H1 (cell line): ENCODE results near the gene ALG6. TPM values are rescaled to one million over a fixed set of nuclear protein-coding genes. Genes with fewer than 3 reads are reported as not detected.

Source experiments
- CHD1 ChIP-seq: IDR thresholded peaks from 2 replicates; pipeline ENCODE4 v1.6.1; 2012; ENCODE audit warnings: low read depth, low read length, improper control_type of control experiment
- CHD2 ChIP-seq: IDR thresholded peaks from 2 replicates; pipeline ENCODE4 v1.6.1; 2012; ENCODE audit warnings: low read length, improper control_type of control experiment
- EGR1 ChIP-seq: IDR thresholded peaks from 2 replicates; pipeline ENCODE4 v1.6.1; 2011; ENCODE audit warnings: low read depth, low read length, borderline replicate concordance
- EZH2 ChIP-seq: fragments of 200-600 bp; sonication (generic); IDR thresholded peaks from 2 replicates; pipeline ENCODE4 v1.7.1; 2012; ENCODE audit warnings: low read depth, mild to moderate bottlenecking, moderate library complexity, low read length, inconsistent platforms; ENCODE audit not compliant: severe bottlenecking
- HDAC6 ChIP-seq: IDR thresholded peaks from one replicate; pipeline ENCODE4 v1.7.1; 2012; ENCODE audit warnings: low read depth, mild to moderate bottlenecking, inconsistent platforms, low read length, moderate library complexity
- JUN ChIP-seq: IDR thresholded peaks from 2 replicates; pipeline ENCODE4 v1.6.1; 2011; ENCODE audit warnings: low read depth, mild to moderate bottlenecking, improper control_type of control experiment, low read length
- KDM4A ChIP-seq: IDR thresholded peaks from one replicate; pipeline ENCODE4 v1.7.1; 2012; ENCODE audit warnings: low read depth, mild to moderate bottlenecking, moderate library complexity, low read length, inconsistent platforms; ENCODE audit not compliant: severe bottlenecking
- KDM5A ChIP-seq: fragments of 200-600 bp; IDR thresholded peaks from 2 replicates; pipeline ENCODE4 v1.7.1; 2012; ENCODE audit warnings: mild to moderate bottlenecking, low read length, inconsistent platforms, mixed read lengths
- MAX ChIP-seq: IDR thresholded peaks from 2 replicates; pipeline ENCODE4 v1.6.1; 2012; ENCODE audit warnings: inconsistent platforms
- NANOG ChIP-seq: IDR thresholded peaks from 2 replicates; pipeline ENCODE4 v1.6.1; 2011; ENCODE audit warnings: low read length, low read depth, mild to moderate bottlenecking, inconsistent platforms; ENCODE audit not compliant: insufficient read depth, poor library complexity, severe bottlenecking
- NRF1 ChIP-seq: IDR thresholded peaks from 2 replicates; pipeline ENCODE4 v1.6.1; 2011; ENCODE audit warnings: mild to moderate bottlenecking, low read depth, low read length, improper control_type of control experiment
- PHF8 ChIP-seq: fragments of 200-600 bp; sonication (generic); conservative IDR thresholded peaks from 2 replicates; pipeline ENCODE4 v1.7.1; 2012; ENCODE audit warnings: low read depth, mild to moderate bottlenecking, inconsistent platforms, low read length, moderate library complexity
- RFX5 ChIP-seq: IDR thresholded peaks from 2 replicates; pipeline ENCODE4 v1.6.1; 2011; ENCODE audit warnings: low read depth, low read length, improper control_type of control experiment, borderline replicate concordance
- SAP30 ChIP-seq: fragments of 300-600 bp; sonication (generic); IDR thresholded peaks from 2 replicates; pipeline ENCODE4 v1.7.1; 2012; ENCODE audit warnings: low read length, moderate library complexity, mild to moderate bottlenecking, inconsistent platforms; ENCODE audit not compliant: insufficient read depth, insufficient replicate concordance
- SIX5 ChIP-seq: IDR thresholded peaks from 2 replicates; pipeline ENCODE4 v1.6.1; 2011; ENCODE audit warnings: mild to moderate bottlenecking, low read depth, low read length
- SP2 ChIP-seq: IDR thresholded peaks from 2 replicates; pipeline ENCODE4 v1.6.1; 2012; ENCODE audit warnings: mild to moderate bottlenecking, low read length, inconsistent platforms
- SRF ChIP-seq: IDR thresholded peaks from 2 replicates; pipeline ENCODE4 v1.6.1; 2011; ENCODE audit warnings: mild to moderate bottlenecking, low read depth, low read length, moderate library complexity
- SUZ12 ChIP-seq: fragments of 200-600 bp; sonication (generic); IDR thresholded peaks from 2 replicates; pipeline ENCODE4 v1.6.1; 2012; ENCODE audit warnings: mild to moderate bottlenecking, inconsistent platforms, low read length, moderate library complexity, mixed read lengths
- TAF1 ChIP-seq: IDR thresholded peaks from 2 replicates; pipeline ENCODE4 v1.6.1; 2011; ENCODE audit warnings: mild to moderate bottlenecking, low read depth, low read length
- TCF12 ChIP-seq: IDR thresholded peaks from 2 replicates; pipeline ENCODE4 v1.6.1; 2011; ENCODE audit warnings: low read depth, mild to moderate bottlenecking, low read length
- polyA plus RNA-seq, 7 experiments: library from polyadenylated mRNA; depleted of rRNA in 3 of 7; stranded (reverse) in 5 of 7; unstranded in 2 of 7; fragments of >200 nt in 5 of 7; fragments of 200-250 nt in 2 of 7; gene quantifications; 1 replicate in 5 of 7; 2 replicates in 1 of 7; 4 replicates in 1 of 7; pipeline versions ENCODE4 v1.2.1 to v1.2.3, GENCODE V29; 2011 to 2013; ENCODE audit warnings: missing spikeins in 2 of 7, mixed read lengths in 2 of 7
- total RNA-seq: library from RNA; stranded (reverse); fragmentation: NEBNext Ultra II Directional; extraction: Animal tissue kit (Norgen Biotek cat#: 25700); gene quantifications from 2 replicates; pipeline ENCODE4 v1.2.1, GENCODE V29; 2021

The ALG6 gene
- total and polyA plus RNA-seq, 2 of the 8 experiments (the other 6 are each of a cell fraction or from before 2014, with no cell fraction given), result 17.8 to 26.8 TPM

GRCh38 chr1:63322944-63323864, 44.2 kb upstream of the ALG6 start (continued):
- TF ChIP-seq KDM5A (no peak), NANOG (no peak), SRF (no peak), EGR1 (no peak), CHD1 (no peak), HDAC6 (no peak), KDM4A (peak; percentile 56), NRF1 (no peak), TAF1 (peak; percentile 47; the same call in 1 of the 2 replicates), SIX5 (no peak), SAP30 (no peak), EZH2 (peak; percentile 30), RFX5 (no peak), MAX (peak; percentile 47), TCF12 (no peak), SP2 (no peak), PHF8 (no peak), CHD2 (no peak), SUZ12 (peak; percentile 70; the same call in 1 of the 2 replicates), JUN (no peak)
